GM12872 (cell line): ENCODE results near the gene FARP1.

Experiments
- CTCF ChIP-seq: IDR thresholded peaks from 3 replicates; pipeline ENCODE4 v1.5.1; 2011; ENCODE audit warnings: low read depth, mild to moderate bottlenecking, low read length, moderate library complexity; ENCODE audit not compliant: insufficient read depth

FARP1 gene

GRCh38 chr13:98343461-98343860 lies 200.6 kb downstream of the FARP1 start:
- no peak for TF ChIP-seq CTCF

DNA sequence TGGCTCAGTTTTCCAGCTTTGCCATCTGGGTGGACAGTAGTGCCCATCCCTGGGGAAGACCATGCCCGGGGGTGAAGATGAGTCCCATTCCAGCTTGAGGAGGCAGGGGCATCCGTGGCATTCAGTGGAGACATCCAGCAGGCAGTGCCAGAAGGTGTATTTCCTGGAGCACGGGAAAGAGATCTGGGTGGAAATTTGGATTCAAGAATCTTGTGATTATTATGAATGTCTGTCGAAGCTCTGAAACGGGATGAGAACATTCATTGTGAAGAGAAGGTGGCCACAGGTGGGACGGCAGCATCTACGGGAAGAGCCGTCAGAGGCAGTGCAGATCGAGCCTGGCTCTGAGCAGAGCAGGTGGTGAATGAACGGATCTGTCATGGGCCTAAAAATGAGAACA lies 201.5 kb downstream of the FARP1 start:
- TF ChIP-seq CTCF, result no peak

GRCh38 chr13:98345107-98345935 lies 202.4 kb downstream of the FARP1 start:
- TF ChIP-seq CTCF, result no peak

DNA sequence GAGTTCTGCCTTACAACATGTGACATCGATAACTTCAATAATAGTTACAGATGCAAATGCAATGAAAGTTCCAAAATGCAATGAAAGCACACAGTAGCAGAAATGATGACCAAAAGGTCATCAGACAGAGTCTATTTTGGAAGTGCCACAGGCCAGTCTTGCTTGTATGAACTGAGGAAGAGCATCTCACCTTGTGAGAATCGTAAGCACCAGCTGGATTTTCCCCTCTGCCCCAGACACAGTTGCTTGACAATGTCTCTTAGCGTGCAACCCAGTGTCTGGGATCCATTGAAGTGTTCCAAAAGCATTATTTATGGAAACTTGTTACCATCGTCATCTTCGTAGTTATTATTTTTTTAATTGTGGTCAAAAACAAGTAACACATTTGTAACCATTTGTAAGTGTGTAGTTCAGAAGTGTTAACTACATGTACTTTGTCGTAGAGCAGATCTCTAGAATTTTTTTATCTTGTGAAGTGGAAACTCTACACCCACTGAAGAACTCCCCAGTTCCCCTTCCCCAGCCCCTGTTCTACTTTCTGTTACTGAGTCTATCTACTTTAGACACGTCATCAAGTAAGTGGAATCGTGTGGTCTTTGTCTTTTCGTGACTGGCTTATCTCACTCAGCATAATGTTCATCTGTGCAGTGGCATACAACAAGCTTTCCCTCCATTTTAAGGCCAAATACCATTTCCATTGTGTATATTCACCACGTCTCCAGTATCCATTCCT lies 204.2 kb downstream of the FARP1 start:
- no peak for TF ChIP-seq CTCF

- TF ChIP-seq CTCF, result no peak
These were observed 204.9 kb downstream of the FARP1 start for GRCh38 chr13:98347756-98348155.

DNA sequence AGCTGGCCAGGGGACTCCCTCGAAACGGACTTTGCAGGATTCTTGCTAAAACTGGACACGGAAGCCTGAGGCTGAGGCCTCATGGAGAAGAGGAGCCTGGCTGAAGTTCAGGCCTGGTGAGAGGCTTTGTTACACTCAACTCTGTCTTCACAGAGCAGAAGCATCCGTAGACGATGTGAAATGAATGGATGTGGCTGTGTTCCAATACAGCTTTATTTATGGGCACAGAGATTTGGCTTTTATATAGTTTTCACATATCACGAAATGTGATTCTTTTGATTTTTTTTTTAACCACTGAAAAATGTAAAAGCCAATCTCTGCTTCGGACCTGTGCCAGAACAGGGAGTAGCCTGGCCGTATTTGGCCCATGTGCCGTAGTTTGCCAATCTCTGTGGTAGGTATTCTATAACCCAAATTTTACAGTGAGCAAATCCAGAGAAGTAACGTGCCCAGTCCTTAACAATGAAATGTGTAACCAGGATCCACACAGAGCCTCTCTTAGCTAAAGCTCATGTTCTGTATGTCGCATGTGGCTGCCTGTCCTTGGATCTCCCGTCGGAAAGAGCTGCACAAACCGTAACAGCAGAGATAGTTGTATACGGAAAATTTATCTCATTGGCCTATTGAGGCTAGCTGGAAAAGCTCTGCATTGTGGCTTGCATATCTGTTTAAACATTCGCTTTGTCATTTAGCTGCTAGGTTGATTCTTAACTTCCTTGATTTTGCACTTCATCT lies 205.7 kb downstream of the FARP1 start:
- no peak for TF ChIP-seq CTCF

DNA sequence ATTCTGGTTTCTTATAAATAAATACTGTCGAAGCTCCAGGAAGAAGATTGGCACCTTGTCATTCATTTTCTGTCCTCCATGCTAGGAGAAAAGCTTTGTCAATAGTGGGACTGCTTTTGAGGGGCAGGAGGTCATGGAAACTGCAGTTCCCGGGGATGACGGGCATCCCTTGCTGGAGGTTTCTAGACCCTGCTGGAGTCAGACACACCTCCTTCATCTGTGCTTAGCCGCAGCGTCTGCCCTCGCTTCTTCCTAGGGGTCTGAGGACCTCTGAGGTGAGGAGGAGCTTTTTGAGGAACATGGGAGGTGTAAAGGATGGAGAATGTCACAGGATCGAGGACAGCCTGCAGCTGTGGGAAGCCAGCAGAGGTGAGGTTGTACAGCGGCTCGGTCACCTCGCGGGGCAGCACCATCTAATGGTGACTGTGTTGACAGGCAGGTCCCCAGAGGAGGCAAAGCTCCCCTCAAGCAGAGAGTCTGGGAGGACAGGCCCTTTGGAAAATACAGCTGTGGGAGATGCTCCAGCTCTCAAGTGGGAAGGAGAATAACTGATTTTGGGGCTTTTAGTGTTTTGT lies 206.9 kb downstream of the FARP1 start:
- TF ChIP-seq CTCF, result peak; percentile 43
